GM12878 (cell line): ENCODE measurements around the gene ZNF532. TPM values are rescaled to one million over a fixed set of nuclear protein-coding genes. Genes with fewer than 3 reads are reported as not detected.

Experiments
- ATAC-seq: fragments of 200-7000 bp; cut with Tn5 transposase; 3 replicates; pipeline ENCODE4 v1.9.1; 2020; ENCODE audit warnings: mild to moderate bottlenecking, moderate library complexity
- BruUV-seq: library from RNA; stranded (reverse); fragments of 400-500 nt; replicated peaks from 2 replicates; lab custom pipeline; 2021; lab: Mats Ljungman, UMichigan
- CTCF ChIA-PET: fragments of 300-600 bp; sonication (Branson Sonifier 250); formaldehyde crosslinking; extraction: SDS; loops from one replicate; lab custom pipeline; 2021; ENCODE audit warnings: inconsistent platforms; lab: Yijun Ruan, JAX
- POLR2A ChIA-PET: fragments of 350-600 bp; formaldehyde crosslinking; extraction: SDS; loops from one replicate; lab custom pipeline; 2021; ENCODE audit warnings: inconsistent platforms; lab: Charles Lee
- RAD21 ChIA-PET: fragments of 300-600 bp; sonication (Branson Sonifier 250); formaldehyde crosslinking; loops from one replicate; lab custom pipeline; 2023; ENCODE audit warnings: antibody characterized with exemption; ENCODE audit not compliant: unreplicated experiment; lab: Charles Lee
- SMC1A ChIA-PET: fragments of 300-600 bp; sonication (Branson Sonifier 250); formaldehyde crosslinking; loops from one replicate; lab custom pipeline; 2023; ENCODE audit not compliant: unreplicated experiment, uncharacterized antibody; lab: Charles Lee
- DNase-seq: peaks from one replicate; pipeline ENCODE4 v3.0.0-alpha.2; 2011; ENCODE audit warnings: low read depth, low spot score
- FAIRE-seq: peaks from 3 replicates; lab custom pipeline; 2011; peaks lifted over from hg19 to GRCh38; lab: Jason Lieb, UNC
- H2AFZ ChIP-seq: 2 replicates; pipeline ENCODE4 v1.6.0; 2011; ENCODE audit warnings: low read depth, low read length, control low read depth; ENCODE audit not compliant: control insufficient read depth
- H3K27ac ChIP-seq: 2 replicates; pipeline ENCODE4 v1.5.1; 2011; ENCODE audit warnings: control low read depth; ENCODE audit not compliant: control insufficient read depth, insufficient read depth
- H3K27me3 ChIP-seq, 2 experiments: replicated peaks in 1 of 2; 2 replicates each; pipeline versions ENCODE4 v1.6.0 to v1.6.1; 2011; ENCODE audit warnings: low read length in 1 of 2; ENCODE audit not compliant: control insufficient read depth in 2 of 2, insufficient read depth in 2 of 2
- H3K36me3 ChIP-seq, 2 experiments: 2 replicates each; pipeline ENCODE4 v1.5.1; 2011; ENCODE audit warnings: low read length in 1 of 2; ENCODE audit not compliant: control insufficient read depth in 2 of 2, insufficient read depth in 2 of 2
- H3K4me1 ChIP-seq: 2 replicates; pipeline ENCODE4 v1.6.1; 2011; ENCODE audit warnings: mild to moderate bottlenecking, low read length, moderate library complexity, mixed read lengths; ENCODE audit not compliant: control insufficient read depth, insufficient read depth
- H3K4me2 ChIP-seq: 2 replicates; pipeline ENCODE4 v1.6.0; 2011; ENCODE audit warnings: control low read depth; ENCODE audit not compliant: control insufficient read depth, insufficient read depth
- H3K4me3 ChIP-seq: fragments of 200-600 bp; sonication (generic); 2 replicates; pipeline ENCODE4 v1.5.1; 2016
- H3K79me2 ChIP-seq: 2 replicates; pipeline ENCODE4 v1.6.0; 2011; ENCODE audit warnings: low read length; ENCODE audit not compliant: control insufficient read depth, insufficient read depth
- H3K9ac ChIP-seq: 2 replicates; pipeline ENCODE4 v1.8.0; 2011; ENCODE audit warnings: low read length, control low read depth, mixed read lengths; ENCODE audit not compliant: control insufficient read depth, insufficient read depth
- H3K9me3 ChIP-seq: replicated peaks from 3 replicates; pipeline ENCODE4 v1.5.1; 2011; ENCODE audit warnings: mild to moderate bottlenecking, low read length; ENCODE audit not compliant: control insufficient read depth, insufficient read depth
- H4K20me1 ChIP-seq: 2 replicates; pipeline ENCODE4 v1.6.0; 2011; ENCODE audit not compliant: control insufficient read depth, insufficient read depth
- CBFB ChIP-seq: IDR thresholded peaks from 2 replicates; pipeline ENCODE4 v1.6.1; 2016; ENCODE audit warnings: antibody characterized with exemption, low read depth
- FOXM1 ChIP-seq: IDR thresholded peaks from 2 replicates; pipeline ENCODE4 v1.6.1; 2012; ENCODE audit warnings: low read depth, mild to moderate bottlenecking, inconsistent platforms, low read length, moderate library complexity
- JUND ChIP-seq: IDR thresholded peaks from 2 replicates; pipeline ENCODE4 v1.6.1; 2012; ENCODE audit warnings: low read depth, mild to moderate bottlenecking, low read length, improper control_type of control experiment, moderate library complexity
- MLLT1 ChIP-seq: fragments of 450-650 bp; IDR thresholded peaks from 2 replicates; pipeline ENCODE4 v1.6.1; 2016; ENCODE audit warnings: mild to moderate bottlenecking
- SPI1 ChIP-seq: IDR thresholded peaks from 2 replicates; pipeline ENCODE4 v1.6.1; 2011; ENCODE audit warnings: low read depth, mild to moderate bottlenecking, low read length, moderate library complexity, borderline replicate concordance; ENCODE audit not compliant: insufficient read depth
- USF2 ChIP-seq: IDR thresholded peaks from 2 replicates; pipeline ENCODE4 v1.6.1; 2011; ENCODE audit warnings: low read depth, low read length, improper control_type of control experiment, borderline replicate concordance
- WGBS: methylation state at CpG from one replicate; pipeline ENCODE4 v1.1.6; 2016; ENCODE audit warnings: low lambda C conversion rate; ENCODE audit not compliant: insufficient replicate concordance, insufficient coverage; ENCODE audit errors: missing lambda C conversion rate; 5-methylcytosine and 5-hydroxymethylcytosine counted together
- in situ Hi-C: fragments of 300-500 bp; cut with MboI; formaldehyde crosslinking; loops from 9 replicates; pipeline ENCODE4 v1.14.3; 2018; ENCODE audit warnings: mixed read lengths
- intact Hi-C: fragments of 100-400 bp; cut with micrococcal nuclease; formaldehyde crosslinking; loops from one replicate; pipeline ENCODE4 v1.14.2; 2022; ENCODE audit not compliant: unreplicated experiment
- polyA plus RNA-seq, 11 experiments: library from polyadenylated mRNA; depleted of rRNA in 4 of 11; unstranded in 6 of 11; stranded (reverse) in 5 of 11; fragments of >200 nt; fragmentation: Nextera tagmentation in 4 of 11; fragmentation: Illumina TruSeq in 1 of 11; extraction: Ambion mirVana in 4 of 11; extraction: Trizol in 1 of 11; gene quantifications; 1 replicate in 1 of 11; 2 replicates in 10 of 11; pipeline versions ENCODE4 v1.2.1 to v1.2.3, GENCODE V29; 2011 to 2016; ENCODE audit warnings: inconsistent platforms in 2 of 11, missing spikeins in 2 of 11, low read depth in 1 of 11
- total RNA-seq, 4 experiments: library from RNA; depleted of rRNA in 3 of 4; stranded (reverse); fragments of >200 nt in 3 of 4; fragmentation: Illumina TruSeq in 1 of 4; extraction: Trizol in 1 of 4; gene quantifications; 2 replicates each; pipeline versions ENCODE4 v1.2.1 to v1.2.3, GENCODE V29; 2013 to 2021

The ZNF532 gene
- total and polyA plus RNA-seq, 10 of the 15 experiments (the other 5 are each of a cell fraction or from before 2014, with no cell fraction given), result 0.44 to 3.4 (median 1.4) TPM

- TF ChIP-seq USF2 (no peak), JUND (no peak), MLLT1 (no peak)
Observed at GRCh38 chr18:58865033-58865590, 435 bp downstream of the ZNF532 start (continued).

GRCh38 chr18:58865701-58866065 lies 1.0 kb downstream of the ZNF532 start:
- Histone ChIP-seq H2AFZ (no peak overlapping the region), H3K27me3 (peaks cover 0 to 2% of the 10 kb centered on the region in 2 experiments), H3K4me2 (no peak overlapping the region), H3K27ac (no peak overlapping the region), H3K9ac (no peak overlapping the region), H3K36me3 (no peaks in the 10 kb centered on the region), H3K9me3 (peaks cover 2% of the 10 kb centered on the region; the same call in 1 of the 3 replicates), H3K79me2 (no peaks in the 10 kb centered on the region; the same call in 1 of the 2 replicates), H4K20me1 (no peaks in the 10 kb centered on the region), H3K4me3 (no peak overlapping the region), H3K4me1 (no peaks in the 10 kb centered on the region)
- no peak for ATAC-seq
- ChIA-PET SMC1A (no interaction called here), CTCF (no interaction called here), POLR2A (no interaction called here), RAD21 (no interaction called here)
- BruUV-seq, result no TSS peak
- in situ Hi-C loops (no loop called here), intact Hi-C loops (no loop called here)
- FAIRE-seq, result no peak
- TF ChIP-seq FOXM1, result no peak
- TF ChIP-seq CBFB, result no peak
- TF ChIP-seq SPI1, result no peak
- WGBS, result 74% methylated on average over 8 of the region's 8 CpGs
- no peak for DNase-seq
